Spleen (tissue), 11 donors: ENCODE data around the gene UQCC3. TPM values are rescaled to one million over a fixed set of nuclear protein-coding genes. Genes with fewer than 3 reads are reported as not detected.
A peak's percentile ranks its signal among the peaks of the same experiment; 100 is the strongest.

Source experiments
- DNase-seq: peaks from one replicate; pipeline ENCODE4 v3.0.0-alpha.2; 2020
- H3K27ac ChIP-seq, 8 donors: fragments of 200-600 bp; sonication (generic) in 7 of 8; 1 replicate in 4 of 8; 2 replicates in 4 of 8; pipeline versions ENCODE4 v1.5.0 to v1.8.0; 2016 to 2021; ENCODE audit warnings: inconsistent platforms in 4 of 8, mild to moderate bottlenecking in 4 of 8, moderate library complexity in 1 of 8
- H3K27me3 ChIP-seq, 7 donors: fragments of 200-600 bp; sonication (generic) in 6 of 7; replicated peaks in 1 of 7; 1 replicate in 4 of 7; 2 replicates in 3 of 7; pipeline versions ENCODE4 v1.5.0 to v1.8.0; 2016 to 2021; ENCODE audit warnings: inconsistent platforms in 3 of 7, mild to moderate bottlenecking in 1 of 7
- H3K36me3 ChIP-seq, 6 donors: fragments of 200-600 bp; sonication (generic) in 5 of 6; 1 replicate in 4 of 6; 2 replicates in 2 of 6; pipeline versions ENCODE4 v1.5.0 to v1.8.0; 2016 to 2021; ENCODE audit warnings: inconsistent platforms in 2 of 6
- H3K4me1 ChIP-seq, 6 donors: fragments of 200-600 bp; sonication (generic) in 5 of 6; 1 replicate in 3 of 6; 2 replicates in 3 of 6; pipeline versions ENCODE4 v1.5.0 to v1.8.0; 2016 to 2021; ENCODE audit warnings: inconsistent platforms in 3 of 6
- H3K4me3 ChIP-seq, 8 donors: fragments of 200-600 bp; sonication (generic) in 7 of 8; 1 replicate in 4 of 8; 2 replicates in 4 of 8; pipeline versions ENCODE4 v1.5.0 to v1.8.0; 2016 to 2021; ENCODE audit warnings: inconsistent platforms in 4 of 8, mild to moderate bottlenecking in 4 of 8, moderate library complexity in 2 of 8
- H3K9me3 ChIP-seq, 8 donors: fragments of 200-600 bp; sonication (generic) in 7 of 8; 1 replicate in 4 of 8; 2 replicates in 4 of 8; pipeline versions ENCODE4 v1.5.0 to v1.8.0; 2016 to 2021; ENCODE audit warnings: inconsistent platforms in 4 of 8
- POLR2A ChIP-seq, 3 donors: fragments of 450-650 bp; IDR thresholded peaks; one replicate each; pipeline ENCODE4 v1.5.1; 2017; ENCODE audit warnings: antibody characterized with exemption in 3 of 3, mild to moderate bottlenecking in 1 of 3
- POLR2AphosphoS5 ChIP-seq, 3 donors: sonication (generic); formaldehyde crosslinking; IDR thresholded peaks; one replicate each; pipeline ENCODE4 v1.5.1; 2017; ENCODE audit warnings: antibody characterized with exemption in 3 of 3
- WGBS, 5 donors: extraction: QIAGEN DNeasy Blood & Tissue Kit in 3 of 5; methylation state at CpG; one replicate each; pipeline versions ENCODE4 v1.1.5 to v1.1.7; 2013 to 2018; 5-methylcytosine and 5-hydroxymethylcytosine counted together
- intact Hi-C: fragments of 100-400 bp; cut with DNase I; formaldehyde crosslinking; loops from one replicate; pipeline ENCODE4 v1.15.0; 2023; ENCODE audit warnings: low total_unique reads
- polyA plus RNA-seq, 3 donors: library from polyadenylated mRNA; stranded (reverse); fragments of 200-250 nt; gene quantifications; one replicate each; pipeline ENCODE4 v1.2.1, GENCODE V29; 2013
- total RNA-seq, 7 donors: library from RNA; depleted of rRNA in 3 of 7; stranded (reverse); fragments of >200 nt in 3 of 7; fragmentation: NEBNext Ultra II Directional in 4 of 7; extraction: Animal tissue kit (Norgen Biotek cat#: 25700) in 4 of 7; gene quantifications; one replicate each; pipeline versions ENCODE4 v1.1.0 to v1.2.1, GENCODE V29; 2016 to 2021
- TF ChIP-seq, protein P1 (sequence below), 11 experiments: fragments of 200-600 bp in 7 of 11; fragments of 450-650 bp in 4 of 11; sonication (generic) in 4 of 11; IDR thresholded peaks in 8 of 11; conservative IDR thresholded peaks in 3 of 11; 1 replicate in 7 of 11; 2 replicates in 4 of 11; pipeline versions ENCODE4 v1.4.0 to v1.8.0; 2016 to 2021; ENCODE audit warnings: antibody characterized with exemption in 11 of 11, inconsistent platforms in 4 of 11, mild to moderate bottlenecking in 1 of 11
- donor health status: healthy with polysubstance abuse.
- donor health status: DM: no; HTN: no; CAD: no; lungs with moderate emphysema.
- donor health status: DM: no; HTN: no; CAD: no.
- donor health status: Bipolar disorder and iron deficiency.
- donor health status: healthy.
- donor health status: DM: no; HTN: no; CAD: no.
- donor health status: DM: yes; HTN: yes; CAD: no.

Gene UQCC3
- total and polyA plus RNA-seq, 10 donors, result 4.9 to 23.7 (median 6.2) TPM

DNA sequence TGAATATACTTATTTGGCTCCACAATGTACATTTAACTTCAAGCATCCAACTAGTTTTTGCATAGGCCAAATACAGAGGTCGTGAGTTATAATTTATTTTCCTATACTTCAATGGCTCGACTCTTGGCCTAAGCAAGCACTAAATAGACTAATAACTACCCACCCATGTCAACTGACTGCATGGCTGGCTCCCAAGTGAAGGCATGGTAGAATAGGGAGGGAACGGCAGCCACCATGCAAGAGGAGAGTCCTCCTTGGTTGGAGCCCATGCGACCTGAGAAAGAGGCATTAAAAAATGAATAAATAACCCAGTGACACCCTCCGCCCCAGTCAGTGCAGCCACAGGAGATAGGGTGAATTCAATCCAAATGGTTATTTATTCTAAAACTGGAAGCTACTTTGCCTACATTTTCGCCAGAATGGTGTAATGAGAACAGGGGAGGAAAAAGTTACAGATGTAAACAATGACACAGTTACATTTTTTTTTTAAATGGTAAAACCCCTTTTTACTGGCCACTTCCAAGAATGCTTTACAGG lies 40.9 kb downstream of the UQCC3 start:
- H3K9me3 ChIP-seq, result no peaks in the 10 kb centered on the region
- TF ChIP-seq POLR2AphosphoS5 (IDR thresholded peaks at IDR 0.05) (no peak), POLR2A (IDR thresholded peaks at IDR 0.05) (no peak)
- TF ChIP-seq, protein P1, sequence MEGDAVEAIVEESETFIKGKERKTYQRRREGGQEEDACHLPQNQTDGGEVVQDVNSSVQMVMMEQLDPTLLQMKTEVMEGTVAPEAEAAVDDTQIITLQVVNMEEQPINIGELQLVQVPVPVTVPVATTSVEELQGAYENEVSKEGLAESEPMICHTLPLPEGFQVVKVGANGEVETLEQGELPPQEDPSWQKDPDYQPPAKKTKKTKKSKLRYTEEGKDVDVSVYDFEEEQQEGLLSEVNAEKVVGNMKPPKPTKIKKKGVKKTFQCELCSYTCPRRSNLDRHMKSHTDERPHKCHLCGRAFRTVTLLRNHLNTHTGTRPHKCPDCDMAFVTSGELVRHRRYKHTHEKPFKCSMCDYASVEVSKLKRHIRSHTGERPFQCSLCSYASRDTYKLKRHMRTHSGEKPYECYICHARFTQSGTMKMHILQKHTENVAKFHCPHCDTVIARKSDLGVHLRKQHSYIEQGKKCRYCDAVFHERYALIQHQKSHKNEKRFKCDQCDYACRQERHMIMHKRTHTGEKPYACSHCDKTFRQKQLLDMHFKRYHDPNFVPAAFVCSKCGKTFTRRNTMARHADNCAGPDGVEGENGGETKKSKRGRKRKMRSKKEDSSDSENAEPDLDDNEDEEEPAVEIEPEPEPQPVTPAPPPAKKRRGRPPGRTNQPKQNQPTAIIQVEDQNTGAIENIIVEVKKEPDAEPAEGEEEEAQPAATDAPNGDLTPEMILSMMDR (IDR thresholded peaks at IDR 0.05 in 8 of 11, conservative IDR thresholded peaks at IDR 0.05 in 3 of 11), result no peak
- 71 to 86% (median 85%) methylated on average over 6 of the region's 6 CpGs for WGBS, 5 donors
- H3K4me1 ChIP-seq, result peaks cover 18 to 86% (median 50%) of the 10 kb centered on the region in 6 donors
- H3K27me3 ChIP-seq, result no peaks in the 10 kb centered on the region
- no peak for DNase-seq
- no peak overlapping the region for H3K4me3 ChIP-seq
- H3K27ac ChIP-seq, result peak overlapping the region in 6 of 8 donors; percentile 39 to 61 (median 48)
- H3K36me3 ChIP-seq, result peaks cover 0 to 73% (median 64%) of the 10 kb centered on the region in 6 donors
- intact Hi-C loops, result no loop called here

DNA sequence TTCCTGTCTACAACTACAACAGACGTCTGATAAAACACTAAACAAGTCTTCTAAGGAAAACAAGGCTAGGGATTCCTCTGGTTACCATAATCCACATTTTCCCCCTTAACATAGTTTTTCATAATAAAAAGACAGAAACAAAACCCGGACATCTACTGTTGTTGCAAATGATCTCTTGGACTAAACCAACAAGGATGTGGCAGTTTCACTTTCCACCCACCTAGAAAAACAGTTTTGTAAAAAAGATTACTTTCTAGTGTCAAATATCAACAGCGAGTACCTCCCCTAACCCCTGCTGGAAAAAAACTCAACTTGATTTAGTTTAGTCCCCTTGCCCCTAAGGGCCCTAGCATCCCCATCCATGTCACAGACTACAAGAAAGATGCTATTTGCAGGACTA lies 41.4 kb downstream of the UQCC3 start:
- TF ChIP-seq, protein P1 (IDR thresholded peaks at IDR 0.05 in 8 of 11, conservative IDR thresholded peaks at IDR 0.05 in 3 of 11), result no peak
- TF ChIP-seq POLR2AphosphoS5 (IDR thresholded peaks at IDR 0.05), result no peak
- no peak for TF ChIP-seq POLR2A (IDR thresholded peaks at IDR 0.05)
- Histone ChIP-seq H3K4me1 (peaks cover 15 to 86% (median 48%) of the 10 kb centered on the region in 6 donors), H3K4me3 (no peak overlapping the region), H3K36me3 (peaks cover 0 to 78% (median 69%) of the 10 kb centered on the region in 6 donors), H3K27ac (peak overlapping the region in 6 of 8 donors; percentile 39 to 61 (median 48)), H3K27me3 (no peaks in the 10 kb centered on the region), H3K9me3 (no peaks in the 10 kb centered on the region)
- WGBS, 5 donors, result 57 to 67% (median 65%) methylated on average over 3 of the region's 3 CpGs
- no peak for DNase-seq
- intact Hi-C loops, result no loop called here

DNA sequence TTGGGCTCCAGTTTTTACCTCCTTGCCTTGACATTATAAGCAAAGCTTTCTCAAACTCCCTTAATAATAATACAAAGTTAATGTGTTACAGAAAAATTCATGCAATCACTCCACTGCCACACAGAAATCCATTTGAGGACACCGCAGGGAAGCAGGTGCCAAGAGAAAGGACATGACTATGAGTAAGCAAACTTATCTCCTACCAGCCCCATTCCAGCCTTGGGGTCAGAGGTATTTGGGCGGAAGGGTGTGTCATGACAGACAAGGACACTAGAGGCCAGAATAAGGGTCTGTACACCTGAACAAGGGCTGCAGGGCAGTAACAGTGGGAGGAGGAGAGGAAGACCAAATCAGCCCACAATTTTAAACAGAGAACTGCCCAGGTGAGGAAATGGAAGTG lies 41.9 kb downstream of the UQCC3 start:
- Histone ChIP-seq H3K36me3 (peaks cover 0 to 83% (median 74%) of the 10 kb centered on the region in 6 donors), H3K9me3 (no peaks in the 10 kb centered on the region), H3K27me3 (no peaks in the 10 kb centered on the region), H3K4me3 (no peak overlapping the region), H3K27ac (peak overlapping the region; percentile 5 to 61 (median 46)), H3K4me1 (peaks cover 14 to 86% (median 43%) of the 10 kb centered on the region in 6 donors)
- WGBS, 5 donors, result 83 to 89% (median 85%) methylated on average over 2 of the region's 2 CpGs
- intact Hi-C loops, result no loop called here
- TF ChIP-seq POLR2A (IDR thresholded peaks at IDR 0.05) (no peak), POLR2AphosphoS5 (IDR thresholded peaks at IDR 0.05) (peak in 1 of 3 donors; percentile 20)
- TF ChIP-seq, protein P1 (IDR thresholded peaks at IDR 0.05 in 8 of 11, conservative IDR thresholded peaks at IDR 0.05 in 3 of 11), result no peak
- DNase-seq, result no peak

DNA sequence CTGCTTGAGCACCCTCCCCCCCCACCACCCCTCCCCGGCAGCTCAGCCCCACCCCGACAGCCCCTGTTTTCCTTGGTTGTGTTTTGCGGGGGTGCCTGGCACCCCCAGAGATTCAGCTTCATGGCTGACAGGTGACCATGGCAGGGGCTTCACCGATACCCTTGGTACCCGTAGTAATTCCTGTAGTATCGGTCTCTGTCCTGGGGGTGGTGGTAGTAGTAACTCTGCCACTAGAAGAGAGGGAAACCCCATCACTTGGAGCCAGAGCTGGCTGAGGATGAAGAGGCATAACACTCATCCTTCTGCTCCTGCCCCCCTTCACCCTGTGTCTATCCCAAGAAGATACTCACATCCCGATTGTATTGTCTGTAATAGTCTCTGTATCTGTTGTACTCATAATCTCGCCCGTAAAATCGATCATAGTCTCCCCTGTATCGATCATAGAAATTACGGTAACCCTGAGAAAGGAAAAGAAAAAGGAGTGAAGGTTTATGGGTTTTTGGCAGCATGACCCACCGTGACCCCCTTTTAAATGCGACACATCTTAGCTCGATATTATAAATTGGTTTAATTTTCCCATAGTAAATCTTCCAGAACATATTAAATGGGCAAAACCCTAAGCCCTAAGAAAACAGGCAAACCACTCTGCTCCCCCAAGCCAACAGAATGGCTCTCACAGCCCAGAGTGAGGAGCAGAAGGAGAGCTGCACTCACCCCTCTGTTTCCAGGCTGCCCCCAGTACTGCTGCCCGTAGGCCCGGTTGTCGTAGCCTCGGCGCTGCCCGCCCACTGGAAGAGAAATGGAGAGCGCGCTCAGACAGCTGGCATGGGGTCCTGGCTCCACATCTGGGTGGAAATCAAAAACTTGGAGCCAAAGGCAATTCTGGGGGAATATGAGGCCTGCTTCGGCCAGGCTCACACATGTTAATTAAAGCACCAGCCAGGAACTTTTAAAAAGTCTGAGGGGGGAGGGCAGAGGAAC lies 44.0 kb downstream of the UQCC3 start:
- peaks cover 5 to 100% (median 93%) of the 10 kb centered on the region in 6 donors for H3K36me3 ChIP-seq
- WGBS, 5 donors, result 89 to 97% (median 94%) methylated on average over 23 to 24 of the region's 24 CpGs
- intact Hi-C loops, result no loop called here

More for the DNA sequence above, 44.0 kb downstream of the UQCC3 start:
- TF ChIP-seq POLR2AphosphoS5 (IDR thresholded peaks at IDR 0.05), result peak in 2 of 3 donors; percentile 27 to 61
- TF ChIP-seq, protein P1 (IDR thresholded peaks at IDR 0.05 in 8 of 11, conservative IDR thresholded peaks at IDR 0.05 in 3 of 11), result no peak
- Histone ChIP-seq H3K4me1 (peaks cover 2 to 87% (median 28%) of the 10 kb centered on the region in 6 donors), H3K4me3 (no peak overlapping the region), H3K27me3 (no peaks in the 10 kb centered on the region), H3K27ac (no peak overlapping the region), H3K9me3 (no peaks in the 10 kb centered on the region)
- no peak for DNase-seq
